Fibroblast of the aortic adventitia (primary cell): ENCODE data around the gene AGRP. TPM values are rescaled to one million over a fixed set of nuclear protein-coding genes. Genes with fewer than 3 reads are reported as not detected.
A peak's percentile ranks its signal among the peaks of the same experiment; 100 is the strongest.
"Not testable (repeated sequence)": the region's sequence is repeated elsewhere in the genome, so short reads cannot be mapped to it uniquely, and the experiment has no call there.

ENCODE experiments used
- DNase-seq: peaks from one replicate; pipeline ENCODE4 v3.0.0-alpha.2; 2010; ENCODE audit warnings: low read depth
- H3K4me3 ChIP-seq: 2 replicates; pipeline ENCODE4 v1.5.1; 2011; ENCODE audit warnings: low read depth, mild to moderate bottlenecking, control low read depth, low read length, moderate library complexity
- total RNA-seq: library from RNA; depleted of rRNA; stranded (reverse); fragments of >200 nt; gene quantifications from 2 replicates; pipeline ENCODE4 v1.2.3, GENCODE V29; 2012; ENCODE audit warnings: low replicate concordance
- TF ChIP-seq, protein P1 (sequence below): IDR thresholded peaks from 2 replicates; pipeline ENCODE4 v1.5.1; 2011; ENCODE audit warnings: mild to moderate bottlenecking, low read length, control low read depth, inconsistent platforms; ENCODE audit not compliant: insufficient read depth

Gene AGRP
- total RNA-seq, 1 donor, result not detected

DNA sequence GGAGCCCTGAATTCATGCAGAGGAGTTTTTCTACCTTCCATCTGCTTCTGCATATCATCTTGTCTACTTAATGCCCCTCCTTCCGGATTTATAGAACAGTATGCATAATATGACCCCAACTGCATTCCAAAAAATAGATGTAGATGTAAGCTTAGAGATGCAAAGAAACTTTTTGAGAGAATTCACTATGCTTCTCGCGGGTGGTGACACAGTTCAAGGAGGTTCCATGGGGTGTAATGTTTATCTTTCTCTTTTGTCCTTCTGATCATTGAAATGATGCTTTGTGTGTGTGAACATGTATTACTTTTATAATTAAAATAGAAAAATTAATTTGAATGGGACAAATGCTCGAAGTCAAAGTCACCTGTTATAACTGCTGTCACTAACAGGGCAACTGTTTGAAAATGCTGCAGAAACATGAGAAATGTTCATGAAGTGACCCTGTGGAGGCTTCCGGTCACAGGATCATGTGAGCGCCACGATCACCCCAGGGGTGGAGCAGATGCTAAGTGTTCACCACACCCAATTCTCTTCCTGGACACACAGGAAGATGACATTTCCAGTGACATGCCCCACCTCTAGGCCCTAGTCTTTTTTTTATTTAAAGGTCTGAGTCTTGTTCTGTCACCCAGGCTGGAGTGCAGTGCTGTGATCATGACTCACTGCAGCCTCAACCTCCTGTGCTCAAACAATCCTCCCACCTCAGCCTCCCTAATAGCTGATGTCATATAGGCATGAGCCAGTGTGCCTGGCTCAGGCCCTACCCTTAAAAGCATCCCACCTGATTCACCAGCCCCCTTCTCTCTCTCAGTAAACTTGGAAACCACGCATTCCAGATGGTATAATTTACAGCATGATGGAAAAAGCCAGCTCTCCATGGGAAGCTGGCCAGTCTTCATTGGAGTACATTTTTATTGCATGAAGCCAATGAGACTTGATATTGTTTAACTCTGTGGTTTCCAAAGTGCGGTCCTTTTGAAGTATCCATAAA lies 21.0 kb upstream of the AGRP start:
- peak; percentile 40 for DNase-seq
- TF ChIP-seq, protein P1, sequence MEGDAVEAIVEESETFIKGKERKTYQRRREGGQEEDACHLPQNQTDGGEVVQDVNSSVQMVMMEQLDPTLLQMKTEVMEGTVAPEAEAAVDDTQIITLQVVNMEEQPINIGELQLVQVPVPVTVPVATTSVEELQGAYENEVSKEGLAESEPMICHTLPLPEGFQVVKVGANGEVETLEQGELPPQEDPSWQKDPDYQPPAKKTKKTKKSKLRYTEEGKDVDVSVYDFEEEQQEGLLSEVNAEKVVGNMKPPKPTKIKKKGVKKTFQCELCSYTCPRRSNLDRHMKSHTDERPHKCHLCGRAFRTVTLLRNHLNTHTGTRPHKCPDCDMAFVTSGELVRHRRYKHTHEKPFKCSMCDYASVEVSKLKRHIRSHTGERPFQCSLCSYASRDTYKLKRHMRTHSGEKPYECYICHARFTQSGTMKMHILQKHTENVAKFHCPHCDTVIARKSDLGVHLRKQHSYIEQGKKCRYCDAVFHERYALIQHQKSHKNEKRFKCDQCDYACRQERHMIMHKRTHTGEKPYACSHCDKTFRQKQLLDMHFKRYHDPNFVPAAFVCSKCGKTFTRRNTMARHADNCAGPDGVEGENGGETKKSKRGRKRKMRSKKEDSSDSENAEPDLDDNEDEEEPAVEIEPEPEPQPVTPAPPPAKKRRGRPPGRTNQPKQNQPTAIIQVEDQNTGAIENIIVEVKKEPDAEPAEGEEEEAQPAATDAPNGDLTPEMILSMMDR, result no peak
- H3K4me3 ChIP-seq, result no peak overlapping the region

GRCh38 chr16:67499106-67499505 lies 15.8 kb upstream of the AGRP start:
- TF ChIP-seq, protein P1, result no peak
- DNase-seq, result peak; percentile 85
- H3K4me3 ChIP-seq, result no peak overlapping the region

DNA sequence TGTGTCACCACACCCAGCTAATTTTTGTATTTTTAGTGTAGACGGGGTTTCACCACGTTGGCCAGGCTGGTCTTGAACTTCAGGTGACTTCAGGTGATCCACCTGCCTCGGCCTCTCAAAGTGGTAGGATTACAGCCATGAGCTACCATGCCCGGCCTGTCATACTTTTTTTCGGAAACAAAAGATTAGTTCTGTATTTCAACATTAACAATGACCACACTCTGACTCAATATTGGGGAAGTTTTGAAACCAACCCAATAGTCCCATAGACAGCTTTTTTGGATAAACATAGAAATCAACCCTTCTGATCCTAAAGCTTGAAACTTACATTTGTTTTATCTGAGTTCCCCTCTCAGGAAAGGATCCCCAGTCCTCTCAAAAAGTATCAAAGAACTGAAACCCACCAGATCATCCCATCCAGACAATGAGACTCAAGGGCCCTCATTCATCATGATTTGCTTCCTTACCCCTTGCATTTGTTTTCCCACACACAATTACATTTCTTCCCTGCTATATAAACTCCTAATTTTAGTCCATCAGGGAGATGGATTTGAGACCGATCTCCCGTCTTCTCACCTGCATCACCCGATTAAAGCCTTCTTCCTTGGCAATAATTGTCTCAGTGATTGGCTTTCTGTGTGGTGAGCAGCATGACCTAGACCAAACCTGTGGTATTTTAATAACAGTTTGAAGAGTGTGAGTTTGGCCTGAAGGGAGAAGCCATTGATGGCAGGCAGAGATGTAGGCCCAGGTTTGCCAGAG lies 7.2 kb upstream of the AGRP start:
- TF ChIP-seq, protein P1, result no peak
- peak; percentile 82 for DNase-seq
- no peak overlapping the region for H3K4me3 ChIP-seq

DNA sequence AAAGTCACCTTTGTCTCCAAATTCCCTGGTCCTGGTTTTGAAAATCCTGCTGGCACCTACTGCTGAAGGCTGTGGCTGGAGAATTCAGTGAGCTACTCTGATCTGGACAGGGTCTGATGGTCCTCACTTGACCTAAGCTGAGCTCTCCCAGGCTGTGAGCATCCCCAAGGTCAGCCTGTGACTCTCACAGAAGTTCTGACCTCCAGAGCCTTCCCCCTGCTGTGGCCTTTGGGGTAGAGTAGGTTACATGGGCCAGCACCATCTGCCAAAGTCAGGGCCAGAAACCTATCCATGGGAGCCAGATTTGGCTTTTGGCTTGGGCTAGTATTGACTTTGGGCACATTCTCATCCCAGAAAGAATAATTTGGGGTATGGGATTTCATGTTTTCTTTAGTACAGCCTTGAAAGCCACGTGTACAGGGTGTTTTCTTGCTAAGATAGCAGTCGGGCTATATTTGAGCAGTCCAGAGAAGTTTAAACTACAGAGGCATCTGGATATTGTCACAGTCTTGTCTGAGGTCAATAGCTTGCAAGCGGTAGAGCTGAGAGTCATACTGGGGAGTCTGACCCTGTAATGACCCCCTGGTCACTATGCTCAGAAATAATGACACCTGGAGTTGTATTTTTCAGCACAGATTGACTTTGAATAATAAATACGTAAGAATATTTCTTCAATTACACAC lies 6.2 kb upstream of the AGRP start:
- peak; percentile 74 for DNase-seq
- TF ChIP-seq, protein P1, result no peak
- no peak overlapping the region for H3K4me3 ChIP-seq

GRCh38 chr16:67487561-67487960 lies 4.2 kb upstream of the AGRP start:
- DNase-seq, H3K4me3 ChIP-seq: not testable (repeated sequence)

GRCh38 chr16:67486805-67487204 lies 3.5 kb upstream of the AGRP start:
- DNase-seq, result no peak
- no peak overlapping the region for H3K4me3 ChIP-seq

More at GRCh38 chr16:67486805-67487204, 3.5 kb upstream of the AGRP start:
- TF ChIP-seq, protein P1, result no peak
